H9 (cell line): Measurements from ENCODE around the gene OR52I2. TPM values are rescaled to one million over a fixed set of nuclear protein-coding genes. Genes with fewer than 3 reads are reported as not detected.

ENCODE experiments used
- DNase-seq: peaks from one replicate; pipeline ENCODE4 v3.0.0-alpha.2; 2017
- H2AFZ ChIP-seq: one replicate; pipeline ENCODE4 v1.6.1; 2013; ENCODE audit warnings: mild to moderate bottlenecking, low read length, control low read depth, moderate library complexity
- H2AK5ac ChIP-seq: 2 replicates; pipeline ENCODE4 v1.6.1; 2013; ENCODE audit warnings: low read length, control low read depth, mixed read lengths; ENCODE audit not compliant: insufficient read length
- H2BK120ac ChIP-seq: one replicate; pipeline ENCODE4 v1.6.1; 2013; ENCODE audit warnings: low read depth, mild to moderate bottlenecking, low read length, control low read depth, inconsistent platforms; ENCODE audit not compliant: poor library complexity, severe bottlenecking
- H2BK12ac ChIP-seq: 2 replicates; pipeline ENCODE4 v1.6.1; 2013; ENCODE audit warnings: low read length, control low read depth, mixed read lengths, low read depth; ENCODE audit not compliant: insufficient read length
- H2BK15ac ChIP-seq: 2 replicates; pipeline ENCODE4 v1.6.1; 2013; ENCODE audit warnings: low read depth, low read length, control low read depth
- H2BK20ac ChIP-seq: one replicate; pipeline ENCODE4 v1.6.1; 2013; ENCODE audit warnings: low read depth, mild to moderate bottlenecking, low read length, control low read depth, inconsistent platforms; ENCODE audit not compliant: poor library complexity, severe bottlenecking
- H2BK5ac ChIP-seq: 2 replicates; pipeline ENCODE4 v1.6.1; 2013; ENCODE audit warnings: low read length, control low read depth, mixed read lengths; ENCODE audit not compliant: insufficient read length
- H3K14ac ChIP-seq: 2 replicates; pipeline ENCODE4 v1.6.1; 2013; ENCODE audit warnings: low read length, control low read depth; ENCODE audit not compliant: insufficient read depth
- H3K18ac ChIP-seq: 2 replicates; pipeline ENCODE4 v1.6.1; 2013; ENCODE audit warnings: low read depth, mild to moderate bottlenecking, mixed read lengths, low read length, control low read depth; ENCODE audit not compliant: insufficient read length
- H3K23ac ChIP-seq: 2 replicates; pipeline ENCODE4 v1.6.1; 2013; ENCODE audit warnings: low read length, control low read depth, mixed read lengths, low read depth; ENCODE audit not compliant: insufficient read length
- H3K23me2 ChIP-seq: 2 replicates; pipeline ENCODE4 v1.6.1; 2013; ENCODE audit warnings: low read depth, mild to moderate bottlenecking, mixed read lengths, low read length, control low read depth; ENCODE audit not compliant: insufficient read length, poor library complexity, severe bottlenecking
- H3K27ac ChIP-seq: 2 replicates; pipeline ENCODE4 v1.5.1; 2013; ENCODE audit warnings: low read length, control low read depth, mixed read lengths, low read depth; ENCODE audit not compliant: insufficient read length
- H3K27me3 ChIP-seq: 2 replicates; pipeline ENCODE4 v1.6.1; 2013; ENCODE audit warnings: low read length, control low read depth, inconsistent platforms; ENCODE audit not compliant: insufficient read depth
- H3K4ac ChIP-seq: 2 replicates; pipeline ENCODE4 v1.6.1; 2013; ENCODE audit warnings: low read depth, mild to moderate bottlenecking, control low read depth, inconsistent platforms, low read length, moderate library complexity
- H3K4me1 ChIP-seq: 2 replicates; pipeline ENCODE4 v1.6.1; 2013; ENCODE audit warnings: low read length, control low read depth, inconsistent platforms; ENCODE audit not compliant: insufficient read depth
- H3K4me2 ChIP-seq: 2 replicates; pipeline ENCODE4 v1.6.1; 2013; ENCODE audit warnings: low read length, control low read depth, mixed read lengths; ENCODE audit not compliant: insufficient read length, insufficient read depth
- H3K56ac ChIP-seq: 2 replicates; pipeline ENCODE4 v1.6.1; 2013; ENCODE audit warnings: low read depth, mild to moderate bottlenecking, mixed read lengths, low read length, control low read depth; ENCODE audit not compliant: insufficient read length
- H3K79me1 ChIP-seq: 2 replicates; pipeline ENCODE4 v1.6.1; 2013; ENCODE audit warnings: low read depth, mild to moderate bottlenecking, moderate library complexity, low read length, control low read depth, inconsistent platforms; ENCODE audit not compliant: insufficient read depth, poor library complexity, severe bottlenecking
- H3K79me2 ChIP-seq: 2 replicates; pipeline ENCODE4 v1.6.1; 2013; ENCODE audit warnings: low read length, control low read depth, inconsistent platforms; ENCODE audit not compliant: insufficient read depth
- H3K9ac ChIP-seq: 2 replicates; pipeline ENCODE4 v1.6.1; 2013; ENCODE audit warnings: low read length, control low read depth, mixed read lengths; ENCODE audit not compliant: insufficient read length; ENCODE audit errors: extremely low read depth
- H3K9me3 ChIP-seq: one replicate; pipeline ENCODE4 v1.6.1; 2013; ENCODE audit warnings: low read depth, low read length, inconsistent platforms; ENCODE audit not compliant: control insufficient read depth
- H3T11ph ChIP-seq: one replicate; pipeline ENCODE4 v1.6.1; 2013; ENCODE audit warnings: mild to moderate bottlenecking, low read length, control low read depth, inconsistent platforms
- H4K20me1 ChIP-seq: one replicate; pipeline ENCODE4 v1.6.1; 2013; ENCODE audit not compliant: control insufficient read depth, insufficient read length, insufficient read depth
- H4K5ac ChIP-seq: 2 replicates; pipeline ENCODE4 v1.6.1; 2013; ENCODE audit warnings: low read depth, mild to moderate bottlenecking, mixed read lengths, low read length, control low read depth; ENCODE audit not compliant: insufficient read length
- H4K8ac ChIP-seq: replicated peaks from 2 replicates; pipeline ENCODE4 v1.6.1; 2013; ENCODE audit warnings: low read length, control low read depth, mixed read lengths, low read depth; ENCODE audit not compliant: insufficient read length
- H4K91ac ChIP-seq: 2 replicates; pipeline ENCODE4 v1.6.1; 2013; ENCODE audit warnings: low read depth, mild to moderate bottlenecking, moderate library complexity, mixed read lengths, low read length, control low read depth; ENCODE audit not compliant: insufficient read length
- H3K27ac Mint-ChIP-seq, 3 experiments: 2 replicates in 2 of 3; 3 replicates in 1 of 3; pipeline ENCODE4 v1.8.0; 2020 to 2021; ENCODE audit warnings: mixed read lengths in 3 of 3, mild to moderate bottlenecking in 1 of 3, moderate library complexity in 1 of 3
- H3K27me3 Mint-ChIP-seq: 2 replicates; pipeline ENCODE4 v1.8.0; 2021; ENCODE audit warnings: low read depth, mild to moderate bottlenecking, moderate library complexity, mixed read lengths
- H3K36me3 Mint-ChIP-seq, 3 experiments: 2 replicates in 2 of 3; 3 replicates in 1 of 3; pipeline ENCODE4 v1.8.0; 2020 to 2021; ENCODE audit warnings: low read depth in 3 of 3, mixed read lengths in 3 of 3; ENCODE audit not compliant: insufficient read depth in 1 of 3
- H3K4me1 Mint-ChIP-seq, 2 experiments: 2 replicates each; pipeline ENCODE4 v1.8.0; 2020; ENCODE audit warnings: mixed read lengths in 2 of 2
- H3K4me3 Mint-ChIP-seq, 2 experiments: 2 replicates in 1 of 2; 3 replicates in 1 of 2; pipeline ENCODE4 v1.8.0; 2020 to 2021; ENCODE audit warnings: mild to moderate bottlenecking in 2 of 2, mixed read lengths in 2 of 2, moderate library complexity in 1 of 2
- H3K9me3 Mint-ChIP-seq, 2 experiments: 2 replicates in 1 of 2; 3 replicates in 1 of 2; pipeline ENCODE4 v1.8.0; 2020; ENCODE audit warnings: mild to moderate bottlenecking in 2 of 2, mixed read lengths in 2 of 2, moderate library complexity in 1 of 2
- WGBS: extraction: QIAGEN DNeasy Blood & Tissue Kit; methylation state at CpG from one replicate; pipeline ENCODE4 v1.1.7; 2013; ENCODE audit warnings: missing lambda C conversion rate, low lambda C conversion rate, mixed read lengths; ENCODE audit not compliant: insufficient read length; ENCODE audit errors: extremely low coverage; 5-methylcytosine and 5-hydroxymethylcytosine counted together
- total RNA-seq: library from RNA; stranded (reverse); gene quantifications from 2 replicates; pipeline ENCODE4 v1.2.1, GENCODE V29; 2021
- TF ChIP-seq, protein P1 (sequence below): fragments of 200-600 bp; sonication (generic); conservative IDR thresholded peaks from 3 replicates; pipeline ENCODE4 v1.8.0; 2021; ENCODE audit warnings: antibody characterized with exemption, mild to moderate bottlenecking

The OR52I2 gene
- total RNA-seq, 1 experiment from 2014 or later, result not detected

DNA sequence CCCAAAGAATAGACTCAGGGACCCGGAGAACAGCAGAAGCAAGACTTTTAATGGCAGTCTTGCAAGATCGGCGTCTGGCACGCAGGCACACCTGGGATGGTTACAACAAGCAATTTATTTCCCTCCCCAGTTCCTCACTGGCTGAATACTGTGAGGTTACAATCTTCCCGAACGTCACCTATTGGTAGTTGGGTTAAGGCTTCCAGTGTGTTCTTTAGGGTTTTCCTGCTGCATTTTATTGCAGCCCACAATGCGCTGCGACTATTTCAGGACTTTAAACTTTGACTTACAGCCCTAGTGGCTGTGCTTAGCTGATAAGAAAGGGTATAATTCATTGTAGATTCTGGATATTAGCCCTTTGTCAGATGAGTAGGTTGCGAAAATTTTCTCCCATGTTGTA is 38.0 kb downstream of the OR52I2 start:
- 0 out of 7 replicates have a peak, but pooled peaks cover 0 to 3% (median 0%) of the 10 kb centered on the region in 3 experiments for H3K36me3 Mint-ChIP-seq
- H3K9ac ChIP-seq, result no peak overlapping the region
- peaks cover 3% of the 10 kb centered on the region in 2 experiments for H3K9me3 Mint-ChIP-seq
- H3K56ac ChIP-seq, result no peak overlapping the region
- H3K4me3 Mint-ChIP-seq, result no peak overlapping the region
- H2BK12ac ChIP-seq, result no peak overlapping the region
- H4K91ac ChIP-seq, result no peak overlapping the region
- no peaks in the 10 kb centered on the region for H3K23me2 ChIP-seq
- no peak overlapping the region for H3K23ac ChIP-seq
- no peaks in the 10 kb centered on the region for H4K20me1 ChIP-seq
- no peaks in the 10 kb centered on the region for H3K9me3 ChIP-seq
- H4K8ac ChIP-seq, result no peak overlapping the region
- no peak overlapping the region for H3K27ac ChIP-seq
- H3K4me2 ChIP-seq, result no peak overlapping the region
- H3K18ac ChIP-seq, result no peak overlapping the region
- WGBS, result no CpG with 5 or more reads among the region's 9 CpGs
- no peak overlapping the region for H3K4ac ChIP-seq
- H3K4me1 Mint-ChIP-seq, result no peaks in the 10 kb centered on the region
- no peak overlapping the region; a peak in 1 of 7 replicates for H3K27ac Mint-ChIP-seq
- no peak overlapping the region for H2AK5ac ChIP-seq
- H4K5ac ChIP-seq, result no peak overlapping the region
- H3K14ac ChIP-seq, result no peak overlapping the region
- no peak overlapping the region for H2BK5ac ChIP-seq
- TF ChIP-seq, protein P1, sequence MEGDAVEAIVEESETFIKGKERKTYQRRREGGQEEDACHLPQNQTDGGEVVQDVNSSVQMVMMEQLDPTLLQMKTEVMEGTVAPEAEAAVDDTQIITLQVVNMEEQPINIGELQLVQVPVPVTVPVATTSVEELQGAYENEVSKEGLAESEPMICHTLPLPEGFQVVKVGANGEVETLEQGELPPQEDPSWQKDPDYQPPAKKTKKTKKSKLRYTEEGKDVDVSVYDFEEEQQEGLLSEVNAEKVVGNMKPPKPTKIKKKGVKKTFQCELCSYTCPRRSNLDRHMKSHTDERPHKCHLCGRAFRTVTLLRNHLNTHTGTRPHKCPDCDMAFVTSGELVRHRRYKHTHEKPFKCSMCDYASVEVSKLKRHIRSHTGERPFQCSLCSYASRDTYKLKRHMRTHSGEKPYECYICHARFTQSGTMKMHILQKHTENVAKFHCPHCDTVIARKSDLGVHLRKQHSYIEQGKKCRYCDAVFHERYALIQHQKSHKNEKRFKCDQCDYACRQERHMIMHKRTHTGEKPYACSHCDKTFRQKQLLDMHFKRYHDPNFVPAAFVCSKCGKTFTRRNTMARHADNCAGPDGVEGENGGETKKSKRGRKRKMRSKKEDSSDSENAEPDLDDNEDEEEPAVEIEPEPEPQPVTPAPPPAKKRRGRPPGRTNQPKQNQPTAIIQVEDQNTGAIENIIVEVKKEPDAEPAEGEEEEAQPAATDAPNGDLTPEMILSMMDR, result no peak
- peaks cover 3% of the 10 kb centered on the region for H3K27me3 Mint-ChIP-seq
- H2AFZ ChIP-seq, result no peak overlapping the region
- no peak overlapping the region for H2BK120ac ChIP-seq
- no peaks in the 10 kb centered on the region for H3K79me2 ChIP-seq
- no peaks in the 10 kb centered on the region for H3K4me1 ChIP-seq
- no peak for DNase-seq
- no peaks in the 10 kb centered on the region for H3K79me1 ChIP-seq
- H2BK15ac ChIP-seq, result no peak overlapping the region
- no peak overlapping the region for H3T11ph ChIP-seq
- H2BK20ac ChIP-seq, result no peak overlapping the region
- H3K27me3 ChIP-seq, result no peaks in the 10 kb centered on the region
